ENCODE results near the gene ATP6V1G2.

Gene ATP6V1G2

DNA sequence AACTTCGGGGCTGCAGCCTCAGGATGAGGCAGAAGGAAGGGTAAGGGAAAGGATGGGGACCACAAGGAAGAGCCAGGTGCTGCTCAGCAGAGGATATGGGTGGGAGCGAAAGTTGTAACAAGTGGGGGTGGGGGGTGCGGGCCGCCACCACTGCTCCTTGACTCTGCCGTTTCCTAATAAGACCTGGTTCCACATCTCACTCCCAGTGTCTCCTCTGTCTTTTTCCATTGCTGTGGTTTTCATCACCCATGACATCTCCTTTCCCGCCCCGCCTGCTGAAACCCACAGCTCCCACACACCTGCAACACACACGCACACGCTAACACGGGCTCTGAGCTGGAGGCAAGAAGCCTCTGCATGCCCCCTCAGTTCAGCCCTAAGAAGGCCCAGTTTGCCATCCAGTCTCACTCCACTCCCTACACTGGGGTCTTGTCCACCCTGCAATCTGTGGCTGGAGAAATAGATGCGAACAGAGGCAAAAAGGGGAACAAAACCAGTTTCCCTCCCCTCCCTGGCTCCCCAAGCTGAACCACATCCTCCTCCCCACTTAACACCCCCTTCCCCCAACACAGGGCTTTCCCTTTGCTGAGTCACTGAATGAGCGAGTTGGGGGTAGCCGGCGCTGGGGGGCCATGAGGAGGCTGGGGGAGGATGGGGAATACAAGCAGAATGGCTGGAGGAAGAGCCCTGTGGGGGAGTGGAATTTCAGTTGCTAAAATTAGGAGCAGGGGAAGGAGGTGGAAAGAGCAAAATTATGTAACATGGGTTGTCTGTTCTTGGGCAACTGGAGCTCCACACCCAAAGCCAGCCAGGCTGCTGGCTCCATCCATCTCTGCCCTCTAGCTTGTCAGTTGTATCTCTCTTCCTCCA, 12.5 kb upstream of the ATP6V1G2 start:
- Histone ChIP-seq H3K9me3 (ENCODE audit: control insufficient read depth, insufficient read depth, low read length) (no peaks in the 10 kb centered on the region), H3K36me3 (ENCODE audit: control insufficient read depth, low read length) (peaks cover 30% of the 10 kb centered on the region), H3F3A (ENCODE audit: control insufficient read depth, insufficient read depth) (peaks cover 20% of the 10 kb centered on the region), H3K27ac (ENCODE audit: low read depth, low read length) (peak overlapping the region; percentile 85), H3K4me1 (ENCODE audit: control insufficient read depth, low read length) (peaks cover 79% of the 10 kb centered on the region), H3K4me3 (ENCODE audit: low read length) (peak overlapping the region; percentile 64), H4K20me1 (ENCODE audit: control insufficient read depth, insufficient read depth, low read depth, low read length) (no peaks in the 10 kb centered on the region), H3K9me2 (replicated peaks; ENCODE audit: control insufficient read depth, low read length) (no peaks in the 10 kb centered on the region), H3K27me3 (ENCODE audit: control insufficient read depth, low read length) (peaks cover 8% of the 10 kb centered on the region), H3K79me2 (ENCODE audit: control insufficient read depth, low read length) (no peaks in the 10 kb centered on the region), H3K4me2 (ENCODE audit: low read length) (peak overlapping the region; percentile 79)
- TF ChIP-seq, protein P1, sequence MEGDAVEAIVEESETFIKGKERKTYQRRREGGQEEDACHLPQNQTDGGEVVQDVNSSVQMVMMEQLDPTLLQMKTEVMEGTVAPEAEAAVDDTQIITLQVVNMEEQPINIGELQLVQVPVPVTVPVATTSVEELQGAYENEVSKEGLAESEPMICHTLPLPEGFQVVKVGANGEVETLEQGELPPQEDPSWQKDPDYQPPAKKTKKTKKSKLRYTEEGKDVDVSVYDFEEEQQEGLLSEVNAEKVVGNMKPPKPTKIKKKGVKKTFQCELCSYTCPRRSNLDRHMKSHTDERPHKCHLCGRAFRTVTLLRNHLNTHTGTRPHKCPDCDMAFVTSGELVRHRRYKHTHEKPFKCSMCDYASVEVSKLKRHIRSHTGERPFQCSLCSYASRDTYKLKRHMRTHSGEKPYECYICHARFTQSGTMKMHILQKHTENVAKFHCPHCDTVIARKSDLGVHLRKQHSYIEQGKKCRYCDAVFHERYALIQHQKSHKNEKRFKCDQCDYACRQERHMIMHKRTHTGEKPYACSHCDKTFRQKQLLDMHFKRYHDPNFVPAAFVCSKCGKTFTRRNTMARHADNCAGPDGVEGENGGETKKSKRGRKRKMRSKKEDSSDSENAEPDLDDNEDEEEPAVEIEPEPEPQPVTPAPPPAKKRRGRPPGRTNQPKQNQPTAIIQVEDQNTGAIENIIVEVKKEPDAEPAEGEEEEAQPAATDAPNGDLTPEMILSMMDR (IDR thresholded peaks at IDR 0.05; ENCODE audit: low read depth, low read length, poor library complexity, severe bottlenecking), result no peak
- no peak for TF ChIP-seq EZH2phosphoT487 (IDR thresholded peaks at IDR 0.05; ENCODE audit: borderline replicate concordance, low read length)

DNA sequence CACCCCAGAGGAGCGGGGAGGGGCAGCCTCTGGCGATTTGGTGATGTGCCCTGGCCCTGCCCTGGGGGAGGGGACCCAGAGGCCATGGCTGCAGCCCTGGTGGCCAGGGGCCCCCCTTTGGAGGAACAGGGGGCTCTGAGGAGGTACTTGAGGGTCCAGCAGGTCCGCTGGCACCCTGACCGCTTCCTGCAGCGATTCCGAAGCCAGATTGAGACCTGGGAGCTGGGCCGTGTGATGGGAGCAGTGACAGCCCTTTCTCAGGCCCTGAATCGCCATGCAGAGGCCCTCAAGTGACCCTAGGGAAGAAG, 11.9 kb upstream of the ATP6V1G2 start:
- peak overlapping the region; percentile 64 for H3K4me3 ChIP-seq (ENCODE audit: low read length)
- H3F3A ChIP-seq (ENCODE audit: control insufficient read depth, insufficient read depth), result peaks cover 22% of the 10 kb centered on the region
- no peaks in the 10 kb centered on the region for H3K9me3 ChIP-seq (ENCODE audit: control insufficient read depth, insufficient read depth, low read length)
- TF ChIP-seq, protein P1 (IDR thresholded peaks at IDR 0.05; ENCODE audit: low read depth, low read length, poor library complexity, severe bottlenecking), result no peak
- TF ChIP-seq EZH2phosphoT487 (IDR thresholded peaks at IDR 0.05; ENCODE audit: borderline replicate concordance, low read length), result no peak
- H3K27me3 ChIP-seq (ENCODE audit: control insufficient read depth, low read length), result peaks cover 6% of the 10 kb centered on the region
- peaks cover 30% of the 10 kb centered on the region for H3K36me3 ChIP-seq (ENCODE audit: control insufficient read depth, low read length)
- H3K4me2 ChIP-seq (ENCODE audit: low read length), result peak overlapping the region; percentile 79
- peaks cover 73% of the 10 kb centered on the region for H3K4me1 ChIP-seq (ENCODE audit: control insufficient read depth, low read length)
- no peaks in the 10 kb centered on the region for H3K79me2 ChIP-seq (ENCODE audit: control insufficient read depth, low read length)
- no peaks in the 10 kb centered on the region for H4K20me1 ChIP-seq (ENCODE audit: control insufficient read depth, insufficient read depth, low read depth, low read length)
- peak overlapping the region; percentile 85 for H3K27ac ChIP-seq (ENCODE audit: low read depth, low read length)
- no peaks in the 10 kb centered on the region for H3K9me2 ChIP-seq (replicated peaks; ENCODE audit: control insufficient read depth, low read length)

DNA sequence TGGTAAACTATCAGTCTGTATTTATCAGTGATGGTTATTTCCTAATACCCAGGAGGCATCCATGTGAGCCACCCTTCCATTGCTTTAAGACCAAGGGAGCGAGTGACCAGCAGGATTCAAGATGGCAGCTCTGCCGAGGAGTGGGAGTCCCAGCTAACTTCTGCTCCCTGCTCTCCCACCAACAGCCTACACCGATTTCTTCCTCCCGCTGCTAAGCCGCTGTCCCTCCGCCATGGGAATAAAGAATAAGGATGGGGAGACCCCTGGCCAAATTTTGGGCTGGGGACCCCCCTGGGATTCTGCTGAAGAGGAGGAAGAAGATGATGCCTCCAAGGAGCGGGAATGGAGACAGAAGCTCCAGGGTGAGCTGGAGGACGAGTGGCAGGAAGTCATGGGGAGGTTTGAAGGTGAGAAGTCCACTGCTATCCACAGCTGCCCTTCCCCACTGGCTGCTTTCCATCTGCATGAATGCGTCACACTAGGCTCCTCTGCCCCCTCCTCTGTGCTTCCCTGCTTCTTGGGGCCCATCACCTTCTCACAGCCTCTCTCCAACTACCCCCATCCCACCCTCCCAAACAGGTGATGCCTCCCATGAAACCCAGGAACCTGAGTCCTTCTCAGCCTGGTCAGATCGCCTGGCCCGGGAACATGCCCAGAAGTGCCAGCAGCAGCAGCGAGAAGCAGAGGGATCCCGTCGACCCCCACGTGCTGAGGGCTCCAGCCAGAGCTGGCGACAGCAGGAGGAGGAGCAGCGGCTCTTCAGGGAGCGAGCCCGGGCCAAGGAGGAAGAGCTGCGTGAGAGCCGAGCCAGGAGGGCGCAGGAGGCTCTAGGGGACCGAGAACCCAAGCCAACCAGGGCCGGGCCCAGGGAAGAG, 11.3 kb upstream of the ATP6V1G2 start:
- peak overlapping the region; percentile 79 for H3K4me2 ChIP-seq (ENCODE audit: low read length)
- no peaks in the 10 kb centered on the region for H4K20me1 ChIP-seq (ENCODE audit: control insufficient read depth, insufficient read depth, low read depth, low read length)
- H3K9me3 ChIP-seq (ENCODE audit: control insufficient read depth, insufficient read depth, low read length), result no peaks in the 10 kb centered on the region
- no peak for TF ChIP-seq EZH2phosphoT487 (IDR thresholded peaks at IDR 0.05; ENCODE audit: borderline replicate concordance, low read length)
- TF ChIP-seq, protein P1 (IDR thresholded peaks at IDR 0.05; ENCODE audit: low read depth, low read length, poor library complexity, severe bottlenecking), result no peak
- H3K27me3 ChIP-seq (ENCODE audit: control insufficient read depth, low read length), result peaks cover 5% of the 10 kb centered on the region; the same call in 1 of the 2 replicates
- H3K27ac ChIP-seq (ENCODE audit: low read depth, low read length), result peak overlapping the region; percentile 85
- peaks cover 67% of the 10 kb centered on the region for H3K4me1 ChIP-seq (ENCODE audit: control insufficient read depth, low read length)
- H3K9me2 ChIP-seq (replicated peaks; ENCODE audit: control insufficient read depth, low read length), result no peaks in the 10 kb centered on the region
- H3F3A ChIP-seq (ENCODE audit: control insufficient read depth, insufficient read depth), result peaks cover 22% of the 10 kb centered on the region
- H3K36me3 ChIP-seq (ENCODE audit: control insufficient read depth, low read length), result peaks cover 30% of the 10 kb centered on the region
- H3K79me2 ChIP-seq (ENCODE audit: control insufficient read depth, low read length), result no peaks in the 10 kb centered on the region
- peak overlapping the region; percentile 64 for H3K4me3 ChIP-seq (ENCODE audit: low read length)
